Measurements from ENCODE around the gene SAP30. TPM values are rescaled to one million over a fixed set of nuclear protein-coding genes. Genes with fewer than 3 reads are reported as not detected.

The SAP30 gene
- total and polyA plus RNA-seq, 2 of the 4 experiments (the other 2 are of a cell fraction): 3.8 to 11.7 TPM

DNA sequence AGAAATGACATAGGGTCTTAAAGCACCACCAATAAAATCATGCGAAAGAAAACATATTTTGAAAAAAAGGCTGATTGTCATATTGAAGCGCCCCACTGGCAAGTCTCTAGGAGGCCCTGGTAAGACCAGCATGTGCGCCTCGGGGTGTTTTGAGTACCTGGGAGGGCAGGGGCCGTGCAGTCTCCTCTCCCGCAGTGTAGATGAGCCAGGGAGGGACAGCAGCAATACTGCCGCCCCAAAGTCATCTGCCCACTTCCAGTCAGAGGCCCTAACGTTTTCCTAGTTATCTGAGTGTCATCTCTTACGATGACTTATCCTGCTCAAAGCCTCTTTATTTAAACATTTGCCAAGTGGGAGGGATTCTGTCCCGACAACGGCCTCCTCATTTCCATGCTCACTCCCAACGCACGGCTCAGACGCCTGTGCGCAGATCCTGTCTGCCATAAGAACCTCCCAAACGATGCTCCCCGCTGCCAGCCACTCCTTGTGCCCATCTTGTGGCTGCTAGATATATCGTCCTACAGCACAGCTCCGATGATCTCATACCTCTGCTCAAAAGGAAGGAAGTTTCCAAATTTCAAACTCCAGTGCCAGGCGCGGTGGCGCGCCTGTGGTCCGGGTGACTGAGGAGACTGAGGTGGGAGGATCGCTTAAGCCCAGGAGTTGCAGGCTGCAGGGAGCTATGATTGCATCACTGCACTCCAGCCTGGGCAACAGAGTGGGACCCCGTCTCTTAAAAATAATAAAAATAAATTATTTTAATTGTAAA, 45.3 kb downstream of the SAP30 start (continued):
- no peak for TF ChIP-seq USF2 (IDR thresholded peaks at IDR 0.05; ENCODE audit: low read depth, low read length)

DNA sequence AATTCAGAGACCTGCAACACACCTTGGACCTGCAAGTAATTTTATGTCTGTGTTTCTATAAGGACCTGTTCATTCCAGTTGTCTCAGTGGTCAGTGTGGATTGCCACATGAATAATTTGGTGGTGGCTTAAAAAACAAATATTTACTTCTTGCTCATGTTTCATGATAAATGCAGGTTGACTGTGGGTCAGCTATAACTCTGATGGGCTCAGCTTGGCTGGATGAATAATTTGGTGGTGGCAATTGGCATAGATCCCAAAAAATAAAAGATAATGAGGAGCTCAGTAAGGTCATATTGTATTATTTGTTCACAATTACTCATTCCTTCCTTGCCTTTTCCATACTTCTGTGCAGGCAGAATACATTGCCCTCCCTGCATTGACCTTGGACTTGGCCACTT, 47.1 kb downstream of the SAP30 start:
- H2BK120ac ChIP-seq (ENCODE audit: low read depth, low read length): no peak overlapping the region
- no peak overlapping the region for H3K14ac ChIP-seq (replicated peaks; ENCODE audit: low read depth, low read length)
- H3K4me1 ChIP-seq (ENCODE audit: control insufficient read depth, insufficient read depth, low read length): no peaks in the 10 kb centered on the region
- no peak overlapping the region for H3K18ac ChIP-seq (ENCODE audit: low read depth, low read length)
- no peak overlapping the region for H3K9ac ChIP-seq (ENCODE audit: low read depth, low read length)
- H2AK5ac ChIP-seq (ENCODE audit: low read depth, low read length): no peak overlapping the region
- H2BK15ac ChIP-seq (ENCODE audit: low read depth, low read length): no peak overlapping the region
- no peaks in the 10 kb centered on the region for H3K9me1 ChIP-seq (ENCODE audit: insufficient read depth, low read length)
- no peak overlapping the region for H3K4me2 ChIP-seq (ENCODE audit: low read depth, low read length)
- DNase-seq (no peak), ATAC-seq (ENCODE audit: low read depth) (no peak)
- ChIA-PET CTCF (interaction anchor here (1.1 to 2.1 kb wide), 3 partner anchors 76 to 99 kb away, joined by 3 to 7 read pairs (median 6); no protein-coding TSS in a partner anchor), POLR2A (ENCODE audit: unreplicated experiment) (no interaction called here)
- intact Hi-C loops (cut with micrococcal nuclease) (loop anchor here (1.0 to 2.0 kb wide), 4 partner anchors 45 to 405 kb away; no protein-coding TSS in a partner anchor), in situ Hi-C loops (cut with MboI; ENCODE audit: low sequenced_read_pairs) (loop anchor here (5.0 kb wide), 1 partner anchor 401 kb away; no protein-coding TSS in a partner anchor), dilution Hi-C loops (cut with HindIII; ENCODE audit: low sequenced_read_pairs, unreplicated experiment) (no loop called here)
- no peak overlapping the region for H3K27ac ChIP-seq (ENCODE audit: insufficient read depth, low read length)
- no peak overlapping the region for H3K56ac ChIP-seq (ENCODE audit: extremely low read depth, insufficient read depth, low read length)
- no peak overlapping the region for H4K5ac ChIP-seq (ENCODE audit: low read depth, low read length)
- H4K8ac ChIP-seq (ENCODE audit: low read depth in 2 of 2, low read length in 2 of 2): no peak overlapping the region
- no TSS peak for BruUV-seq (replicated peaks)
- no peak overlapping the region for H3K4ac ChIP-seq (ENCODE audit: low read depth, low read length)
- no peak overlapping the region for H3K23ac ChIP-seq (ENCODE audit: low read depth, low read length)
- no peak overlapping the region for H3K4me3 ChIP-seq (ENCODE audit: insufficient read depth, low read depth, low read length)
- H3K79me1 ChIP-seq (ENCODE audit: low read depth in 1 of 2, low read length in 2 of 2): no peaks in the 10 kb centered on the region
- no peak for TF ChIP-seq NFE2L2 (IDR thresholded peaks at IDR 0.05; ENCODE audit: low read depth, low read length)
- TF ChIP-seq MXI1 (IDR thresholded peaks at IDR 0.05; ENCODE audit: borderline replicate concordance, low read depth, low read length): no peak
- H2AK9ac ChIP-seq (replicated peaks; ENCODE audit: low read depth, low read length, poor library complexity): no peak overlapping the region
- no peaks in the 10 kb centered on the region for H3K27me3 ChIP-seq (ENCODE audit: control insufficient read depth, insufficient read depth, low read length)
- H2AFZ ChIP-seq (replicated peaks; ENCODE audit: low read length, poor library complexity): no peak overlapping the region
- H3K9me3 ChIP-seq (ENCODE audit: control insufficient read depth, insufficient read depth, low read length): no peaks in the 10 kb centered on the region
- no peaks in the 10 kb centered on the region for H4K20me1 ChIP-seq (ENCODE audit: insufficient read depth, low read length)
- no peak overlapping the region for H2BK5ac ChIP-seq (ENCODE audit: low read depth, low read length, poor library complexity, severe bottlenecking)
- H2BK20ac ChIP-seq (ENCODE audit: low read depth, low read length): no peak overlapping the region
- no peaks in the 10 kb centered on the region for H3K36me3 ChIP-seq (ENCODE audit: control insufficient read depth, insufficient read depth, low read length)
- no peak overlapping the region for H4K91ac ChIP-seq (ENCODE audit: insufficient read depth, low read depth, low read length)
